ENCODE measurements around the gene NRXN2.
A peak's percentile ranks its signal among the peaks of the same experiment; 100 is the strongest.

The NRXN2 gene

GRCh38 chr11:64758330-64759079, 35.5 kb upstream of the NRXN2 start:
- peak; percentile 51 for DNase-seq

GRCh38 chr11:64757549-64758329, 34.7 kb upstream of the NRXN2 start:
- peak; percentile 47 for DNase-seq

- DNase-seq, result peak; percentile 46
Observed at GRCh38 chr11:64755681-64756361, 32.8 kb upstream of the NRXN2 start.

GRCh38 chr11:64754919-64755662, 32.1 kb upstream of the NRXN2 start:
- DNase-seq, result peak; percentile 49

- DNase-seq, result peak; percentile 49
Observed at GRCh38 chr11:64754124-64754918, 31.3 kb upstream of the NRXN2 start.

GRCh38 chr11:64753380-64754123, 30.6 kb upstream of the NRXN2 start:
- DNase-seq, result peak; percentile 27

GRCh38 chr11:64753019-64753379, 30.0 kb upstream of the NRXN2 start:
- DNase-seq, result peak; percentile 48

- DNase-seq, result peak; percentile 47
Observed at GRCh38 chr11:64752175-64752970, 29.4 kb upstream of the NRXN2 start.

- DNase-seq, result no peak
Observed at GRCh38 chr11:64751580-64751979, 28.6 kb upstream of the NRXN2 start.

GRCh38 chr11:64751136-64751535, 28.1 kb upstream of the NRXN2 start:
- peak; percentile 20 for DNase-seq

- DNase-seq, result peak; percentile 33
Observed at GRCh38 chr11:64750361-64751054, 27.5 kb upstream of the NRXN2 start.

- DNase-seq, result no peak
Observed at GRCh38 chr11:64747961-64748665, 25.1 kb upstream of the NRXN2 start.

- DNase-seq, result no peak
Observed at GRCh38 chr11:64746486-64746885, 23.5 kb upstream of the NRXN2 start.

- peak; percentile 88 for DNase-seq
Observed at GRCh38 chr11:64745521-64746328, 22.7 kb upstream of the NRXN2 start.

GRCh38 chr11:64745189-64745520, 22.2 kb upstream of the NRXN2 start:
- no peak for DNase-seq

GRCh38 chr11:64744544-64745188, 21.7 kb upstream of the NRXN2 start:
- no peak for DNase-seq

GRCh38 chr11:64743591-64744543, 20.9 kb upstream of the NRXN2 start, which contains the start of gene RASGRP2:
Gene RASGRP2 (minus strand): TSS chr11:64744142. CDS start chr11:64742866, 1,276 bp downstream.
- DNase-seq, result peak; percentile 78
